OCI-LY3 (cell line): ENCODE data around the gene SERPING1.
A peak's percentile ranks its signal among the peaks of the same experiment; 100 is the strongest.

Source experiments
- H2AFZ ChIP-seq: fragments of 200-600, 300-600 bp; shearing (Covaris generic); 2 replicates; pipeline ENCODE4 v1.6.0; 2014; ENCODE audit warnings: antibody characterized with exemption, low read depth, low read length
- H3K27ac ChIP-seq: fragments of 200-600, 300-600 bp; sonication (generic); 2 replicates; pipeline ENCODE4 v1.5.1; 2014; ENCODE audit warnings: mild to moderate bottlenecking, low read length, moderate library complexity, mixed read lengths
- H3K27me3 ChIP-seq: fragments of 200-600, 300-600 bp; sonication (generic); 2 replicates; pipeline ENCODE4 v1.6.1; 2014; ENCODE audit warnings: low read depth, low read length, mixed read lengths
- H3K36me3 ChIP-seq: fragments of 200-600, 300-600 bp; sonication (generic); replicated peaks from 2 replicates; pipeline ENCODE3; 2014; ENCODE audit warnings: low read depth, low read length, mixed read lengths
- H3K4me1 ChIP-seq: fragments of 300-600, 200-600 bp; sonication (generic); 2 replicates; pipeline ENCODE4 v1.6.1; 2014; ENCODE audit warnings: low read length, mixed read lengths
- H3K4me2 ChIP-seq: fragments of 200-600, 300-600 bp; sonication (generic); 2 replicates; pipeline ENCODE4 v1.6.1; 2014; ENCODE audit warnings: low read length, mixed read lengths
- H3K4me3 ChIP-seq: fragments of 300-600, 200-600 bp; sonication (generic); 2 replicates; pipeline ENCODE4 v1.5.1; 2014; ENCODE audit warnings: antibody characterized with exemption, mild to moderate bottlenecking, low read length, moderate library complexity
- H3K79me2 ChIP-seq: fragments of 300-600, 200-600 bp; shearing (Covaris generic); 2 replicates; pipeline ENCODE4 v1.6.1; 2014; ENCODE audit warnings: mild to moderate bottlenecking, low read length, mixed read lengths
- H3K9ac ChIP-seq: fragments of 300-600, 200-600 bp; shearing (Covaris generic); 2 replicates; pipeline ENCODE4 v1.6.0; 2014; ENCODE audit warnings: mild to moderate bottlenecking, low read length, moderate library complexity
- H3K9me3 ChIP-seq: fragments of 200-600, 300-600 bp; shearing (Covaris generic); 2 replicates; pipeline ENCODE4 v1.6.1; 2014; ENCODE audit warnings: low read length, mixed read lengths; ENCODE audit not compliant: insufficient read depth
- H4K20me1 ChIP-seq: fragments of 200-600, 300-600 bp; sonication (generic); 2 replicates; pipeline ENCODE4 v1.6.1; 2016; ENCODE audit warnings: low read length, mixed read lengths; ENCODE audit not compliant: insufficient read depth
- CTCF ChIP-seq: fragments of 200-600, 300-600 bp; sonication (generic); IDR thresholded peaks from 2 replicates; pipeline ENCODE4 v1.5.1; 2014; ENCODE audit warnings: antibody characterized with exemption, low read length, low read depth
- EZH2phosphoT487 ChIP-seq: fragments of 200-600 bp; shearing (Covaris generic); IDR thresholded peaks from 2 replicates; pipeline ENCODE4 v1.6.1; 2018; ENCODE audit warnings: antibody characterized with exemption, mixed run types, low read depth

Gene SERPING1

GRCh38 chr11:57562596-57562995 is 34.9 kb upstream of the SERPING1 start:
- H3K4me1 ChIP-seq: peaks cover 14% of the 10 kb centered on the region
- no peaks in the 10 kb centered on the region for H3K27me3 ChIP-seq
- peaks cover 25% of the 10 kb centered on the region for H3K36me3 ChIP-seq
- no peak overlapping the region for H3K27ac ChIP-seq
- H3K79me2 ChIP-seq: peaks cover 66% of the 10 kb centered on the region
- H3K4me2 ChIP-seq: no peak overlapping the region
- H3K4me3 ChIP-seq: no peak overlapping the region
- H2AFZ ChIP-seq: no peak overlapping the region
- no peak overlapping the region for H3K9ac ChIP-seq
- TF ChIP-seq EZH2phosphoT487 (no peak), CTCF (peak; percentile 30; the same call in 1 of the 2 replicates)
- H3K9me3 ChIP-seq: peaks cover 2% of the 10 kb centered on the region; the same call in 1 of the 2 replicates
- peaks cover 5% of the 10 kb centered on the region for H4K20me1 ChIP-seq

- Histone ChIP-seq H3K9ac (peak overlapping the region; percentile 86), H3K4me3 (peak overlapping the region; percentile 91), H3K79me2 (peaks cover 61% of the 10 kb centered on the region)
These were observed 31.2 kb upstream of the SERPING1 start for GRCh38 chr11:57566005-57566904.

GRCh38 chr11:57566905-57567514 is 30.5 kb upstream of the SERPING1 start:
- H3K27ac ChIP-seq: peak overlapping the region; percentile 85
- H4K20me1 ChIP-seq: peaks cover 1% of the 10 kb centered on the region
- H3K4me3 ChIP-seq: peak overlapping the region; percentile 91
- H2AFZ ChIP-seq: no peak overlapping the region
- no peaks in the 10 kb centered on the region for H3K27me3 ChIP-seq
- TF ChIP-seq CTCF (no peak), EZH2phosphoT487 (no peak)
- no peaks in the 10 kb centered on the region for H3K9me3 ChIP-seq
- H3K79me2 ChIP-seq: peaks cover 53% of the 10 kb centered on the region
- H3K9ac ChIP-seq: peak overlapping the region; percentile 86
- no peaks in the 10 kb centered on the region for H3K36me3 ChIP-seq
- H3K4me2 ChIP-seq: peak overlapping the region; percentile 97
- peaks cover 17% of the 10 kb centered on the region for H3K4me1 ChIP-seq

More at GRCh38 chr11:57566005-57566904, 31.2 kb upstream of the SERPING1 start:
- H3K36me3 ChIP-seq: no peaks in the 10 kb centered on the region
- H3K9me3 ChIP-seq: no peaks in the 10 kb centered on the region
- peak overlapping the region; percentile 85 for H3K27ac ChIP-seq
- H4K20me1 ChIP-seq: peaks cover 5% of the 10 kb centered on the region
- H3K27me3 ChIP-seq: no peaks in the 10 kb centered on the region
- H2AFZ ChIP-seq: peak overlapping the region; percentile 27; the same call in 1 of the 2 replicates
- TF ChIP-seq CTCF: no peak
- no peak for TF ChIP-seq EZH2phosphoT487
- peaks cover 17% of the 10 kb centered on the region for H3K4me1 ChIP-seq
- H3K4me2 ChIP-seq: peak overlapping the region; percentile 97
